RWPE1 (cell line): ENCODE data around the gene HTR3D.

Experiments used
- CTCF ChIA-PET: fragments of 350-600 bp; sonication (Branson Sonifier 250); formaldehyde crosslinking; extraction: SDS; loops from one replicate; lab custom pipeline; 2021; lab: Yijun Ruan, JAX
- POLR2A ChIA-PET: fragments of 400-600 bp; formaldehyde crosslinking; extraction: SDS; loops from one replicate; lab custom pipeline; 2020; ENCODE audit warnings: antibody characterized with exemption; ENCODE audit not compliant: low non-redundant PET; lab: Yijun Ruan, JAX
- DNase-seq: peaks from one replicate; pipeline ENCODE4 v3.0.0; 2012; ENCODE audit warnings: low spot score
- H3K27ac ChIP-seq: fragments of 450-650 bp; 2 replicates; pipeline ENCODE4 v1.5.1; 2017
- TF ChIP-seq, protein P1 (sequence below): fragments of 450-650 bp; conservative IDR thresholded peaks from 2 replicates; pipeline ENCODE4 v1.5.1; 2017; ENCODE audit warnings: low read depth, mild to moderate bottlenecking

HTR3D gene

DNA sequence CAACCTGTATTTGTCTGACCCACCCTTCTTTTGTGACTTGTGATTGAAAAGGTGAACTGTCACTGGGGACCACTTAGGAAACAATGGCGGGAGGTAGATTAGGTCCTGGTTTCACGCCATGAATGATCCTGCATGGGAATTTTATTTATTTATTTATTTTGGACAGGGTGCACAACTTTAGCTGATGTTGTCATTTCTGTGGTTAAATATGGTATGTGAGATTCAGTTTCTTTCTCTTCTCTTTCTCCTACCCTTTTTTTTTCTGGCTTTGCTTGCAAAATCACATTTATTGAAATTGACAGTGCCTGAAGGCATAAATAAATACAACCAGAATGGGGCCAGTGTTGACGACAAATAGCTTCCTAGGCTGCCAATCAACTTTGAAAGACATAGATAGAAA lies 47.3 kb downstream of the HTR3D start:
- CTCF ChIA-PET, result interaction anchor here (0.7 kb wide), 1 partner anchor 91 kb away, joined by 4 read pairs; no protein-coding TSS in a partner anchor
- POLR2A ChIA-PET, result no interaction called here
- TF ChIP-seq, protein P1, sequence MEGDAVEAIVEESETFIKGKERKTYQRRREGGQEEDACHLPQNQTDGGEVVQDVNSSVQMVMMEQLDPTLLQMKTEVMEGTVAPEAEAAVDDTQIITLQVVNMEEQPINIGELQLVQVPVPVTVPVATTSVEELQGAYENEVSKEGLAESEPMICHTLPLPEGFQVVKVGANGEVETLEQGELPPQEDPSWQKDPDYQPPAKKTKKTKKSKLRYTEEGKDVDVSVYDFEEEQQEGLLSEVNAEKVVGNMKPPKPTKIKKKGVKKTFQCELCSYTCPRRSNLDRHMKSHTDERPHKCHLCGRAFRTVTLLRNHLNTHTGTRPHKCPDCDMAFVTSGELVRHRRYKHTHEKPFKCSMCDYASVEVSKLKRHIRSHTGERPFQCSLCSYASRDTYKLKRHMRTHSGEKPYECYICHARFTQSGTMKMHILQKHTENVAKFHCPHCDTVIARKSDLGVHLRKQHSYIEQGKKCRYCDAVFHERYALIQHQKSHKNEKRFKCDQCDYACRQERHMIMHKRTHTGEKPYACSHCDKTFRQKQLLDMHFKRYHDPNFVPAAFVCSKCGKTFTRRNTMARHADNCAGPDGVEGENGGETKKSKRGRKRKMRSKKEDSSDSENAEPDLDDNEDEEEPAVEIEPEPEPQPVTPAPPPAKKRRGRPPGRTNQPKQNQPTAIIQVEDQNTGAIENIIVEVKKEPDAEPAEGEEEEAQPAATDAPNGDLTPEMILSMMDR, result no peak
- H3K27ac ChIP-seq, result no peak overlapping the region
- DNase-seq, result no peak

DNA sequence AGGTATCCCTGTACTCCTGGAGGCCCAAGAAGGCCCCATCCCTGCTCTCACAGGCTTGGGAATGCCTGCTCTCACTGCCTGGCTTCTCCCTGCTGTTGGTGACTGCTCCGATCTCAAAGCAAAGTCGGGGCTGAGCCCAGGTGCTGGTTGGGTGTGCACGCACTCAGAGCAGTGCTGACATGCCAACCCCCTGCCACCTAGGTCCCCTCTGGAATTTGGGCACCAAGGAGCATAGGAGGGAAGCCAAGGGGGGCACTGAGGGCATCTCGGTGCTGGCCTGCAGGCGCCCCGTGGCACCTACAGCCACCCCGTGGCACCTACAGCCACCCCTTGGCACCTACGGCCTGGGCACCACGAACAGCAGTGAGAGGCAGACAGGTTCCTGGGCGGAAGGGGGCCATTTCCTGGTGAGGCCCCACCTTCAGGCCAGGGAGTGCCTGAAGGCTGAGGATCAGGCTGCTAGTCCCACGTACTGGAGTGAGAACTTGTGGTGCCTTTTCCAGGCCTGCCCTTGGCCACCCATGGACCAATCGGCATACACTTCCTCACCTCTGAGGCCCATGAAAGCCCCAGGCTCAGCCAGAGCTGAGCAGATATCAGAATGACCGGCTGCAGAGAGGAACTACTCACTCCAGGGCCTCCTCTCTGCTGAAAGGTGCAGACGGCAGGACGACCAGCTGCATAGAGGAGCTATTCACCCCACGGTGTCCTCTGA lies 49.7 kb downstream of the HTR3D start:
- ChIA-PET CTCF (interaction anchor here (0.6 kb wide), 1 partner anchor 300 kb away, joined by 3 read pairs; no protein-coding TSS in a partner anchor), POLR2A (no interaction called here)
- H3K27ac ChIP-seq, result no peak overlapping the region
- TF ChIP-seq, protein P1, result no peak
- DNase-seq, result no peak

DNA sequence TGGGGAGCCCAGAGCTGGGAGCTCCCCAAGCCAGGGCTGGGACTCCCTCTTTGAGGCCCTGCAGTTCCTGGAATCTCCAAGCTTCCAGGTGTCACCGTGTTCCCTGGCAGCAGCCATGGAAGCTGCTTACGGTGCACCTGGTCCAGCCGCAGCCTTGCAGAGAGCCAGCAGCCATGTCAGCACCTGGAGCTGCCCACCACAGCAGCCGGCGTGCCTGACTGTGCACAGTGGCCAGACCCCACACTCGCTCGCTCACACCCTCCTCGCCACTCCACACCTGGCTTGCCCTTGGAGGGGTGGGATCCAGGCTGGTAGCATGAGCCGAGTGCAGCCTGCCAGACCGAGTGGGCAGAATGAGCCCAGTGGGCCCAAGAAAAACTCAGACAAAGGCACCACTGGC lies 50.5 kb downstream of the HTR3D start:
- TF ChIP-seq, protein P1, result no peak
- H3K27ac ChIP-seq, result no peak overlapping the region
- no peak for DNase-seq
- POLR2A ChIA-PET, result no interaction called here
- CTCF ChIA-PET, result interaction anchor here (0.6 kb wide), 1 partner anchor 300 kb away, joined by 3 read pairs; no protein-coding TSS in a partner anchor

DNA sequence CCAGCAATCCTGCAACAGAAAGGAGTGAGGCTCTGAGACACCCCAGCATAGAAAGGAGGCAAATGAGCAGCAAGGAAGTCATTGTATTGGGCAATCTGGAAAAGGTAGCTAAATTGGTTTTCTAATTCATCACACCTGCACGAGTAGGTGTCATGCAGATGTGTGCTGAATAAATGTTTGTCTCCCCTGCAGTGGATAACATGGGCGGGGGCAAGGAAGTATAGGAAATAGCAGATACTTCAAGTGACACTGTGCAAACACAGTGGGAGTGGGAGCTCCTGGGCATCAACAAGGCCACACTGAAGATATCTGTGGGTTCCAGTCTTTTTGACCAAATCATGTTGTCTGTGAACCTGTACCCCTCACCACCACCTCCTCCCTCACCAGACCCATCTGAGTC lies 50.9 kb downstream of the HTR3D start:
- no peak overlapping the region for H3K27ac ChIP-seq
- ChIA-PET POLR2A (no interaction called here), CTCF (no interaction called here)
- no peak for DNase-seq
- TF ChIP-seq, protein P1, result no peak

DNA sequence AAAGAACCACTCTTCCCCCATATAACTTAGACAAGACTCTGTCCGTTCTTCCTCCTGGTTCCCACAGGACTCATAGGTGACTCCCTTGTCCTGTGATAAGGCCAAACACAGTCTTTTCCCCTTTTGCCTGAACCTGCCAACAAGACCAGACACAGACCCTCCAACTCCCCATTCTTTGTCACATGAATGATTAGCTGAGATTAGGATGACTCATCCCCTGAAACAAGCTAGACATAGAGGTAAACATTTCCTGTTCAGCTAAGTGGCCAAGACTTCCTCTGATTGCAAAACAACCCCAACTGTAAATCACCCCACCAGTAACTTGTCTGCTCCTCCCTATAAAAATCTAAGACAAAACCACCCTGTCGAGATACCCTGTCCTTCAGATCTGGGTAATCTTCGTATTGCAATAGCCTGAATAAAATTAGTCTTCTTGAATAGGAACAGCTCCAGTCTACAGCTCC lies 53.9 kb downstream of the HTR3D start:
- ChIA-PET POLR2A (no interaction called here), CTCF (interaction anchor here (0.6 kb wide), 2 partner anchors 73 to 477 kb away, joined by 3 to 4 read pairs; no protein-coding TSS in a partner anchor)
- H3K27ac ChIP-seq, result no peak overlapping the region
- DNase-seq, result peak; percentile 75
- TF ChIP-seq, protein P1, result no peak
